Stomach (tissue), 19 donors: ENCODE measurements around the gene COL9A3. TPM values are rescaled to one million over a fixed set of nuclear protein-coding genes. Genes with fewer than 3 reads are reported as not detected.

ENCODE experiments used
- DNase-seq, 2 donors: peaks; one replicate each; pipeline versions ENCODE4 v3.0.0 to v3.0.0-alpha.2; 2013 to 2019
- H3K27ac ChIP-seq, 5 donors: fragments of 200-600 bp in 4 of 5; sonication (generic) in 4 of 5; one replicate each; pipeline ENCODE4 v1.5.1; 2013 to 2019; ENCODE audit warnings: mild to moderate bottlenecking in 1 of 5, moderate library complexity in 1 of 5
- H3K27me3 ChIP-seq, 3 donors: fragments of 200-600 bp; sonication (generic); one replicate each; pipeline ENCODE4 v1.5.1; 2017 to 2019; ENCODE audit warnings: mixed run types in 1 of 3
- H3K36me3 ChIP-seq, 4 donors: fragments of 200-600 bp; sonication (generic); 1 replicate in 3 of 4; 2 replicates in 1 of 4; pipeline ENCODE4 v1.5.1; 2016 to 2019
- H3K4me1 ChIP-seq, 4 donors: fragments of 200-600 bp; sonication (generic); one replicate each; pipeline ENCODE4 v1.5.1; 2016 to 2019
- H3K4me3 ChIP-seq, 4 donors: fragments of 200-600 bp; sonication (generic) in 3 of 4; one replicate each; pipeline ENCODE4 v1.5.1; 2016 to 2019; ENCODE audit warnings: mild to moderate bottlenecking in 1 of 4
- H3K9me3 ChIP-seq, 4 donors: fragments of 200-600 bp; sonication (generic); one replicate each; pipeline ENCODE4 v1.5.1; 2016 to 2019
- CTCF ChIP-seq, 7 experiments: fragments of 450-650 bp in 4 of 7; fragments of 200-600 bp in 3 of 7; sonication (generic) in 3 of 7; IDR thresholded peaks; one replicate each; pipeline ENCODE4 v1.5.1; 2016 to 2019; ENCODE audit warnings: antibody characterized with exemption in 7 of 7, control low read depth in 2 of 7, mild to moderate bottlenecking in 1 of 7
- EP300 ChIP-seq: sonication (generic); formaldehyde crosslinking; IDR thresholded peaks from one replicate; pipeline ENCODE4 v1.6.1; 2017; ENCODE audit warnings: antibody characterized with exemption
- POLR2A ChIP-seq, 4 donors: fragments of 450-650 bp; IDR thresholded peaks; one replicate each; pipeline ENCODE4 v1.6.1; 2016; ENCODE audit warnings: antibody characterized with exemption in 4 of 4, control low read depth in 2 of 4, mild to moderate bottlenecking in 1 of 4, moderate library complexity in 1 of 4
- POLR2AphosphoS5 ChIP-seq, 3 donors: sonication (generic); formaldehyde crosslinking; IDR thresholded peaks; one replicate each; pipeline ENCODE4 v1.6.1; 2016; ENCODE audit warnings: antibody characterized with exemption in 3 of 3
- WGBS, 5 donors: extraction: QIAGEN DNeasy Blood & Tissue Kit in 3 of 5; methylation state at CpG; one replicate each; pipeline versions ENCODE4 v1.1.5 to v1.1.7; 2013 to 2018; 5-methylcytosine and 5-hydroxymethylcytosine counted together
- intact Hi-C: fragments of 100-400 bp; cut with DNase I; formaldehyde crosslinking; loops from one replicate; pipeline ENCODE4 v1.15.1; 2023; ENCODE audit warnings: low total_unique reads
- long read RNA-seq, 10 donors: transcript quantifications; one replicate each; lab custom pipeline, GENCODE V29; 2026
- polyA plus RNA-seq, 3 donors: library from polyadenylated mRNA; stranded (reverse); fragments of 200-250 nt; gene quantifications; one replicate each; pipeline ENCODE4 v1.2.3, GENCODE V29; 2013
- total RNA-seq, 5 donors: library from RNA; depleted of rRNA; stranded (reverse); fragments of >200 nt; gene quantifications; one replicate each; pipeline versions ENCODE4 v1.1.0 to v1.2.3, GENCODE V29; 2014 to 2016
- donor health status: healthy with polysubstance abuse.
- donor health status: Bipolar disorder and iron deficiency.
- donor health status: healthy.

The COL9A3 gene
- total RNA-seq (10 to 100 TPM in 1 of 5 donors, 1 to 10 TPM in 1, not detected in 3; 2.3 to 18.2 TPM), polyA plus RNA-seq (1 to 10 TPM; 2.4 to 5.2 (median 3.9) TPM)
- long read RNA-seq, donor 1, partial matches to known transcripts = 0 of 2 reads
- long read RNA-seq, donor 1, other reads (novel, unspliced or antisense) = 0 of 2 reads
- long read RNA-seq, donor 2, partial matches to known transcripts = 5 of 10 reads
- long read RNA-seq, donor 2, other reads (novel, unspliced or antisense) = 0 of 10 reads
- long read RNA-seq, donor 3, partial matches to known transcripts = 0 of 3 reads
- long read RNA-seq, donor 3, other reads (novel, unspliced or antisense) = 0 of 3 reads
- long read RNA-seq, donor 4 = 0 reads
- long read RNA-seq, donor 5, partial matches to known transcripts = 0 of 5 reads
- long read RNA-seq, donor 5, other reads (novel, unspliced or antisense) = 0 of 5 reads
- long read RNA-seq, donor 6, partial matches to known transcripts = 5 of 16 reads
- long read RNA-seq, donor 6, other reads (novel, unspliced or antisense) = 5 of 16 reads
- long read RNA-seq, donor 7, partial matches to known transcripts = 0 of 4 reads
- long read RNA-seq, donor 7, other reads (novel, unspliced or antisense) = 0 of 4 reads
- long read RNA-seq, donor 8, partial matches to known transcripts = 0 of 3 reads
- long read RNA-seq, donor 8, other reads (novel, unspliced or antisense) = 0 of 3 reads
- long read RNA-seq, donor 9, partial matches to known transcripts = 0 of 1 reads
- long read RNA-seq, donor 9, other reads (novel, unspliced or antisense) = 0 of 1 reads
- long read RNA-seq, donor 10 = 0 reads

- H3K4me3 ChIP-seq = peak within 1 kb of the TSS; percentile 26 to 44 (median 32)
- DNase-seq = peak in 1 of 2 donors; percentile 77
- intact Hi-C loops = no loop called here
- peak within 1 kb of the TSS in 2 of 5 donors; percentile 2 to 53 for H3K27ac ChIP-seq
- peaks cover 33 to 58% (median 56%) of the 10 kb centered on the region in 4 donors for H3K4me1 ChIP-seq
- peaks cover 22 to 70% (median 48%) of the 10 kb centered on the region in 3 donors for H3K27me3 ChIP-seq
- 9 to 12% (median 10%) methylated on average over 29 to 107 of the region's 108 CpGs for WGBS, 5 donors
- H3K9me3 ChIP-seq = no peaks in the 10 kb centered on the region
- no peak for TF ChIP-seq POLR2AphosphoS5 (IDR thresholded peaks at IDR 0.05)
- no peak for TF ChIP-seq POLR2A (IDR thresholded peaks at IDR 0.05)
- TF ChIP-seq EP300 = no peak
- TF ChIP-seq CTCF (IDR thresholded peaks at IDR 0.05) = no peak
- H3K36me3 ChIP-seq = peaks cover 15 to 20% (median 19%) of the 10 kb centered on the region in 4 donors
Measured at GRCh38 chr20:62816884-62817873, at the start of gene COL9A3. COL9A3 (plus strand) TSS chr20:62817050; CDS start chr20:62817065, 15 bp downstream.

GRCh38 chr20:62768234-62768546 is 48.7 kb upstream of the COL9A3 start:
- H3K4me3 ChIP-seq = no peak overlapping the region
- 64 to 84% (median 69%) methylated on average over 7 to 8 of the region's 8 CpGs for WGBS, 5 donors
- TF ChIP-seq EP300 = no peak
- TF ChIP-seq POLR2AphosphoS5 (IDR thresholded peaks at IDR 0.05) = no peak
- TF ChIP-seq CTCF (IDR thresholded peaks at IDR 0.05) = no peak
- no peak for TF ChIP-seq POLR2A (IDR thresholded peaks at IDR 0.05)
- peaks cover 0 to 54% (median 12%) of the 10 kb centered on the region in 3 donors for H3K27me3 ChIP-seq
- DNase-seq = no peak
- H3K27ac ChIP-seq = peak overlapping the region in 4 of 5 donors; percentile 56 to 67 (median 62)
- intact Hi-C loops = no loop called here
- no peaks in the 10 kb centered on the region for H3K36me3 ChIP-seq
- H3K9me3 ChIP-seq = no peaks in the 10 kb centered on the region
- peaks cover 4 to 28% (median 20%) of the 10 kb centered on the region in 4 donors for H3K4me1 ChIP-seq

GRCh38 chr20:62768551-62769287 is 48.1 kb upstream of the COL9A3 start:
- H3K27me3 ChIP-seq = peaks cover 0 to 49% (median 12%) of the 10 kb centered on the region in 3 donors
- peak; percentile 82 to 91 for DNase-seq
- no peak overlapping the region for H3K4me3 ChIP-seq
- TF ChIP-seq CTCF (IDR thresholded peaks at IDR 0.05) (no peak), POLR2A (IDR thresholded peaks at IDR 0.05) (no peak), EP300 (no peak), POLR2AphosphoS5 (IDR thresholded peaks at IDR 0.05) (peak in 2 of 3 donors; percentile 24 to 46)
- H3K36me3 ChIP-seq = no peaks in the 10 kb centered on the region
- no peaks in the 10 kb centered on the region for H3K9me3 ChIP-seq
- H3K27ac ChIP-seq = peak overlapping the region; percentile 24 to 67 (median 59)
- H3K4me1 ChIP-seq = peaks cover 8 to 34% (median 24%) of the 10 kb centered on the region in 4 donors
- WGBS, 5 donors = 25 to 31% (median 25%) methylated on average over 13 to 21 of the region's 21 CpGs
- intact Hi-C loops = no loop called here
